Loucy (cell line): ENCODE results near the gene MYO18A.

Experiments
- H2AFZ ChIP-seq: fragments of 200-600 bp; sonication (generic); 2 replicates; pipeline ENCODE4 v1.6.0; 2016; ENCODE audit warnings: antibody characterized with exemption, mild to moderate bottlenecking, low read length, moderate library complexity
- H3F3A ChIP-seq: fragments of 200-600 bp; 2 replicates; pipeline ENCODE4 v1.6.0; 2016; ENCODE audit warnings: antibody characterized with exemption, low read depth, mild to moderate bottlenecking
- H3K27me3 ChIP-seq: fragments of 200-600 bp; sonication (generic); 2 replicates; pipeline ENCODE4 v1.6.1; 2014; ENCODE audit warnings: low read length, mild to moderate bottlenecking; ENCODE audit not compliant: insufficient read depth, poor library complexity, severe bottlenecking
- H3K36me3 ChIP-seq: fragments of 200-600 bp; sonication (generic); 2 replicates; pipeline ENCODE4 v1.6.1; 2016; ENCODE audit warnings: low read length; ENCODE audit not compliant: insufficient read depth
- H3K4me1 ChIP-seq: fragments of 200-600 bp; sonication (generic); 2 replicates; pipeline ENCODE4 v1.5.1; 2014; ENCODE audit warnings: low read length, mild to moderate bottlenecking; ENCODE audit not compliant: insufficient read depth, poor library complexity, severe bottlenecking
- H3K4me2 ChIP-seq: fragments of 200-600 bp; sonication (generic); 2 replicates; pipeline ENCODE4 v1.6.0; 2014; ENCODE audit warnings: antibody characterized with exemption, low read length, low read depth, mild to moderate bottlenecking; ENCODE audit not compliant: poor library complexity, severe bottlenecking
- H3K4me3 ChIP-seq: fragments of 200-600 bp; sonication (generic); 2 replicates; pipeline ENCODE4 v1.5.1; 2014; ENCODE audit warnings: low read length, mild to moderate bottlenecking, mixed read lengths; ENCODE audit not compliant: poor library complexity, severe bottlenecking
- H3K79me2 ChIP-seq: fragments of 200-600 bp; sonication (generic); 2 replicates; pipeline ENCODE4 v1.6.1; 2014; ENCODE audit warnings: low read length; ENCODE audit not compliant: insufficient read depth
- H3K9ac ChIP-seq: fragments of 200-600 bp; sonication (generic); 2 replicates; pipeline ENCODE4 v1.6.0; 2014; ENCODE audit warnings: mild to moderate bottlenecking, low read depth, low read length, moderate library complexity; ENCODE audit not compliant: poor library complexity, severe bottlenecking
- H3K9me2 ChIP-seq: fragments of 200-600 bp; sonication (generic); replicated peaks from 2 replicates; pipeline ENCODE4 v1.6.1; 2016; ENCODE audit warnings: low read depth, low read length, mixed read lengths
- H3K9me3 ChIP-seq: fragments of 200-600 bp; sonication (generic); 2 replicates; pipeline ENCODE4 v1.6.1; 2014; ENCODE audit warnings: mild to moderate bottlenecking, antibody characterized with exemption, low read length, low read depth; ENCODE audit not compliant: insufficient read depth
- H4K20me1 ChIP-seq: fragments of 200-600 bp; sonication (generic); 2 replicates; pipeline ENCODE4 v1.6.0; 2014; ENCODE audit warnings: antibody characterized with exemption, low read length, mild to moderate bottlenecking; ENCODE audit not compliant: insufficient read depth, poor library complexity, severe bottlenecking
- CTCF ChIP-seq: fragments of 200-600 bp; sonication (generic); conservative IDR thresholded peaks from 2 replicates; pipeline ENCODE4 v1.5.1; 2014; ENCODE audit warnings: mild to moderate bottlenecking, antibody characterized with exemption, low read length
- EZH2phosphoT487 ChIP-seq: fragments of 200-600 bp; IDR thresholded peaks from 2 replicates; pipeline ENCODE4 v1.6.1; 2018; ENCODE audit warnings: antibody characterized with exemption, mild to moderate bottlenecking, moderate library complexity, borderline replicate concordance

Gene MYO18A

GRCh38 chr17:29085223-29085622, 95.0 kb downstream of the MYO18A start:
- H3F3A ChIP-seq: no peaks in the 10 kb centered on the region
- H3K27me3 ChIP-seq: no peaks in the 10 kb centered on the region
- no peak overlapping the region for H2AFZ ChIP-seq
- no peaks in the 10 kb centered on the region for H3K79me2 ChIP-seq
- no peaks in the 10 kb centered on the region for H4K20me1 ChIP-seq
- H3K9ac ChIP-seq: no peak overlapping the region
- H3K9me3 ChIP-seq: no peaks in the 10 kb centered on the region
- no peak overlapping the region for H3K4me2 ChIP-seq
- no peak overlapping the region for H3K4me3 ChIP-seq
- H3K9me2 ChIP-seq: no peaks in the 10 kb centered on the region
- no peaks in the 10 kb centered on the region for H3K4me1 ChIP-seq
- peaks cover 94% of the 10 kb centered on the region for H3K36me3 ChIP-seq
- no peak for TF ChIP-seq CTCF
- no peak for TF ChIP-seq EZH2phosphoT487

GRCh38 chr17:29084541-29085146, 95.6 kb downstream of the MYO18A start:
- no peak for TF ChIP-seq CTCF
- TF ChIP-seq EZH2phosphoT487: no peak
- Histone ChIP-seq H3K4me1 (no peaks in the 10 kb centered on the region), H3K9me3 (no peaks in the 10 kb centered on the region), H3K79me2 (no peaks in the 10 kb centered on the region), H4K20me1 (no peaks in the 10 kb centered on the region), H3F3A (no peaks in the 10 kb centered on the region), H3K9ac (no peak overlapping the region), H2AFZ (no peak overlapping the region), H3K4me3 (no peak overlapping the region), H3K27me3 (no peaks in the 10 kb centered on the region), H3K36me3 (peaks cover 94% of the 10 kb centered on the region), H3K4me2 (no peak overlapping the region), H3K9me2 (no peaks in the 10 kb centered on the region)

GRCh38 chr17:29080965-29081364, 99.2 kb downstream of the MYO18A start:
- H3F3A ChIP-seq: no peaks in the 10 kb centered on the region
- H2AFZ ChIP-seq: no peak overlapping the region
- no peaks in the 10 kb centered on the region for H3K9me2 ChIP-seq
- no peak overlapping the region for H3K9ac ChIP-seq
- no peak overlapping the region for H3K4me3 ChIP-seq
- no peaks in the 10 kb centered on the region for H3K9me3 ChIP-seq
- no peak for TF ChIP-seq CTCF
- no peak for TF ChIP-seq EZH2phosphoT487
- H4K20me1 ChIP-seq: peaks cover 5% of the 10 kb centered on the region
- H3K36me3 ChIP-seq: peaks cover 94% of the 10 kb centered on the region
- H3K79me2 ChIP-seq: no peaks in the 10 kb centered on the region
- H3K27me3 ChIP-seq: no peaks in the 10 kb centered on the region
- H3K4me2 ChIP-seq: no peak overlapping the region
- no peaks in the 10 kb centered on the region for H3K4me1 ChIP-seq
